ENCODE results near the gene UBE2V1. TPM values are rescaled to one million over a fixed set of nuclear protein-coding genes. Genes with fewer than 3 reads are reported as not detected.

Gene UBE2V1
- total and polyA plus RNA-seq, 10 of the 15 experiments (the other 5 are each of a cell fraction or from before 2014, with no cell fraction given) = 51.8 to 219 (median 141) TPM

DNA sequence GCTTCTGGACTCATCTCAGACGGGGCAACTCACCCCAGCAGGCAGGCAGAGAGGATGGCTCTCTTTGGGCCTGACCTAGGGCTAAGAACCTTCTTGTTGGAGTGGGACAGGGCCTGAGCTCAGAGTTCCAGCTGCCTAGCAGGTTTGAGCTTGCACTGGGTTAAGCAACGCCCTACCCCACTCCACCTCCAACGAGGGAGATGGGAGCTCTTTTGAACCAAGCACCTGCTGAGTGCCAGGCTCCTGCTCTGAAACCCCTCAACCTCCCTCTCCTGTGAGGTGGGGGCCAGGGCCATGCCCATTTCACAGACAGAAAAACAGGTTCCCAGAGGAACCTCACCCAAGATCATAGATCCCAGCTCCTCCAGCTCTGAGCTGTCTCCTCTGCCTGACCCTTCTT lies 75.8 kb downstream of the UBE2V1 start (continued):
- TF ChIP-seq MYC (IDR thresholded peaks at IDR 0.05; ENCODE audit: insufficient read depth, insufficient read length, insufficient replicate concordance, low read length, severe bottlenecking) (no peak), JUNB (IDR thresholded peaks at IDR 0.05) (no peak), PAX8 (IDR thresholded peaks at IDR 0.05) (no peak), TARDBP (IDR thresholded peaks at IDR 0.05; ENCODE audit: borderline replicate concordance) (no peak)

DNA sequence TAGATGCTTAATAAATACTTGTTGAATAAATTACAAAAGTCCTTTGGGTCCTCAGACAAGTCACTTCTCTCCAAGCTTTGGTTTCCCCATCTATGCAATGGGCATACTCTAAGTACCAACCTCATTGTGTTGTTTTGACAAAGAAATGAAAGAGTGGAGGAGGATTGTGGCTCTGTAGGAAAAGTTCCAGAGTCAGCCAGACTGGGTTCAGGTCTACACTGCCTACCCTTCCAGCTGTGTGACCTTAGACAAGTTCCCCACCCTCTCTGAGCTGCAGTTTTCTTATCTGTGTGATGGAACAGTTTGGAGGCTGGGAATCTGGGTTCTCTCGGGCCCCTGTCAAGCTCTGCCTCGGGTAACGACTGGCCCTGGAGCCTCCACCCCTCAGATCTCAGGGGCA lies 76.2 kb downstream of the UBE2V1 start:
- Histone ChIP-seq H3K36me3 (ENCODE audit: control insufficient read depth in 2 of 2, insufficient read depth in 2 of 2, low read length in 1 of 2) (no peaks in the 10 kb centered on the region), H3K9me3 (replicated peaks; ENCODE audit: control insufficient read depth, insufficient read depth, low read length) (no peaks in the 10 kb centered on the region), H3K9ac (ENCODE audit: control insufficient read depth, insufficient read depth, low read length) (no peak overlapping the region), H3K4me2 (ENCODE audit: control insufficient read depth, insufficient read depth) (no peak overlapping the region), H4K20me1 (ENCODE audit: control insufficient read depth, insufficient read depth) (no peaks in the 10 kb centered on the region), H2AFZ (ENCODE audit: control insufficient read depth, low read depth, low read length) (no peak overlapping the region), H3K27ac (ENCODE audit: control insufficient read depth, insufficient read depth) (no peak overlapping the region), H3K4me3 (no peak overlapping the region), H3K27me3 (replicated peaks in 1 of 2; ENCODE audit: control insufficient read depth in 2 of 2, insufficient read depth in 2 of 2, low read length in 1 of 2) (no peaks in the 10 kb centered on the region; a peak in 1 of 4 replicates), H3K4me1 (ENCODE audit: control insufficient read depth, insufficient read depth, low read length) (peaks cover 10% of the 10 kb centered on the region), H3K79me2 (ENCODE audit: control insufficient read depth, insufficient read depth, low read length) (no peaks in the 10 kb centered on the region)
- ChIA-PET SMC1A (ENCODE audit: uncharacterized antibody, unreplicated experiment) (interaction anchor here (1.0 to 1.4 kb wide), 2 partner anchors 12 to 35 kb away, joined by 5 read pairs; no protein-coding TSS in a partner anchor), RAD21 (ENCODE audit: unreplicated experiment) (interaction anchor here (1.1 kb wide), 1 partner anchor 57 kb away, joined by 4 read pairs; no protein-coding TSS in a partner anchor), POLR2A (interaction anchor here (0.6 to 1.2 kb wide), 2 partner anchors 24 to 137 kb away, joined by 3 to 7 read pairs; no protein-coding TSS in a partner anchor), CTCF (interaction anchor here (0.9 to 1.5 kb wide), 3 partner anchors 15 to 49 kb away, joined by 3 to 5 read pairs (median 3); no protein-coding TSS in a partner anchor)
- no peak for DNase-seq (ENCODE audit: low read depth, low spot score)
- no TSS peak for BruUV-seq (replicated peaks)
- FAIRE-seq = no peak
- in situ Hi-C loops (cut with MboI) = no loop called here
- 60% methylated on average over 3 of the region's 3 CpGs for WGBS (ENCODE audit: insufficient coverage, insufficient replicate concordance, low lambda C conversion rate, missing lambda C conversion rate)
- no peak for ATAC-seq
- intact Hi-C loops (cut with micrococcal nuclease; ENCODE audit: unreplicated experiment) = no loop called here
- TF ChIP-seq ESRRA (IDR thresholded peaks at IDR 0.05; ENCODE audit: low read length) (no peak), LARP7 (IDR thresholded peaks at IDR 0.05) (no peak), SIN3A (IDR thresholded peaks at IDR 0.05; ENCODE audit: low read depth, low read length) (no peak), NR2C2 (IDR thresholded peaks at IDR 0.05; ENCODE audit: borderline replicate concordance, control insufficient read depth, insufficient read length, low read depth) (no peak), ZBED1 (IDR thresholded peaks at IDR 0.05; ENCODE audit: borderline replicate concordance) (no peak), WRNIP1 (IDR thresholded peaks at IDR 0.05; ENCODE audit: borderline replicate concordance, low read depth, low read length) (no peak)

Measured in GM12878 (cell line).